ENCODE results near the gene DACT1.
A peak's percentile ranks its signal among the peaks of the same experiment; 100 is the strongest.
"Not testable (repeated sequence)": the region's sequence is repeated elsewhere in the genome, so short reads cannot be mapped to it uniquely, and the experiment has no call there.

DACT1 gene

GRCh38 chr14:58637391-58638230 is at the start of gene DACT1:
Gene DACT1, plus strand, starts transcription at chr14:58637962. Its CDS starts 241 bp downstream, at chr14:58638203.
- DNase-seq, result peak; percentile 12

- DNase-seq, result not testable (repeated sequence)
These were observed 49.4 kb upstream of the DACT1 start for GRCh38 chr14:58588321-58588720.

GRCh38 chr14:58593977-58594376 is 43.8 kb upstream of the DACT1 start:
- no peak for DNase-seq

GRCh38 chr14:58597041-58597440 is 40.7 kb upstream of the DACT1 start:
- no peak for DNase-seq

GRCh38 chr14:58598028-58598803 is 39.5 kb upstream of the DACT1 start:
- no peak for DNase-seq

- DNase-seq, result no peak
These were observed 38.8 kb upstream of the DACT1 start for GRCh38 chr14:58598804-58599525.

GRCh38 chr14:58599707-58600106 is 38.1 kb upstream of the DACT1 start:
- no peak for DNase-seq

GRCh38 chr14:58605465-58605864 is 32.3 kb upstream of the DACT1 start:
- no peak for DNase-seq

- no peak for DNase-seq
These were observed 30.4 kb upstream of the DACT1 start for GRCh38 chr14:58607131-58607951.

GRCh38 chr14:58607952-58608317 is 29.8 kb upstream of the DACT1 start:
- DNase-seq, result no peak

GRCh38 chr14:58617619-58618018 is 20.1 kb upstream of the DACT1 start:
- no peak for DNase-seq

- no peak for DNase-seq
These were observed 17.8 kb upstream of the DACT1 start for GRCh38 chr14:58620011-58620410.

GRCh38 chr14:58625438-58625837 is 12.3 kb upstream of the DACT1 start:
- DNase-seq, result no peak

GRCh38 chr14:58626431-58626831 is 11.3 kb upstream of the DACT1 start:
- DNase-seq, result no peak

GRCh38 chr14:58628406-58628805 is 9.4 kb upstream of the DACT1 start:
- no peak for DNase-seq

- DNase-seq, result no peak
These were observed 8.5 kb upstream of the DACT1 start for GRCh38 chr14:58629281-58629680.

GRCh38 chr14:58631732-58632131 is 6.0 kb upstream of the DACT1 start:
- no peak for DNase-seq

- no peak for DNase-seq
These were observed 3.9 kb upstream of the DACT1 start for GRCh38 chr14:58633831-58634230.

GRCh38 chr14:58634406-58635090 is 3.2 kb upstream of the DACT1 start:
- DNase-seq, result no peak

- DNase-seq, result no peak
These were observed 2.5 kb upstream of the DACT1 start for GRCh38 chr14:58635091-58635830.

- no peak for DNase-seq
These were observed 1.6 kb upstream of the DACT1 start for GRCh38 chr14:58636129-58636528.

Data from activated gamma-delta T cell treated with Interleukin-2 at 50 U/mL for 16 hours (primary cell).